Activated CD4-positive, alpha-beta T cell treated with anti-CD3 and anti-CD28 coated beads, Interleukin-10, Interleukin-2, amounts not matched to agents 100 ng/mL and 50 ng/mL, durations not matched to agents 16 hours and 8 hours (primary cell): ENCODE measurements around the gene C19orf38.

Source experiments
- DNase-seq: peaks from one replicate; pipeline ENCODE4 v3.0.0-alpha.2; 2020

The C19orf38 gene

DNA sequence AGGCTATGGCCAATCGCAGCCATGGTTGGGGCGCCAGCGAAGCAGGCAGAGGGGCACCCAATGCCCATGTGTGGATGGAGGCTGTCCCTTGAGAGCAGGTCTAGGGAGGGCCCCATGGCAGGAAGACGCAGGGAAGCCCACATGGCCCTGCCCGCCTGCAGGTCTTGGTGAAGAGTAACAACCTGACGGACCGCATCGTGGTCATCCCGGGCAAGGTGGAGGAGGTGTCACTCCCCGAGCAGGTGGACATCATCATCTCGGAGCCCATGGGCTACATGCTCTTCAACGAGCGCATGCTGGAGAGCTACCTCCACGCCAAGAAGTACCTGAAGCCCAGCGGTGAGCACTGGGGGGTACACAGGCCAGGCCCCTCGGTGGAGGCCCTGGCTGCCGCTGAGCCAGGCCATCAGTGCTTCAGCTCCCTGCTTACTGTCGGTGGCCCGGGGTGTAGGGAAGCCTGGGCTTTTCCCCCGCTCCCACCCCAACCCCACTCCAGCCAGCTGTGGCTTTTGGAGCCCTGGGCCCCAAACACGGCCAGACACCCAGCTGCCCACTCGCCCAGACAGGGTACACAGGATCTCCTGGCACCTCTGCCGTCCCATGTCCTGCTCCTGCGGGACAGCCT, 65.6 kb downstream of the C19orf38 start:
- no peak for DNase-seq

DNA sequence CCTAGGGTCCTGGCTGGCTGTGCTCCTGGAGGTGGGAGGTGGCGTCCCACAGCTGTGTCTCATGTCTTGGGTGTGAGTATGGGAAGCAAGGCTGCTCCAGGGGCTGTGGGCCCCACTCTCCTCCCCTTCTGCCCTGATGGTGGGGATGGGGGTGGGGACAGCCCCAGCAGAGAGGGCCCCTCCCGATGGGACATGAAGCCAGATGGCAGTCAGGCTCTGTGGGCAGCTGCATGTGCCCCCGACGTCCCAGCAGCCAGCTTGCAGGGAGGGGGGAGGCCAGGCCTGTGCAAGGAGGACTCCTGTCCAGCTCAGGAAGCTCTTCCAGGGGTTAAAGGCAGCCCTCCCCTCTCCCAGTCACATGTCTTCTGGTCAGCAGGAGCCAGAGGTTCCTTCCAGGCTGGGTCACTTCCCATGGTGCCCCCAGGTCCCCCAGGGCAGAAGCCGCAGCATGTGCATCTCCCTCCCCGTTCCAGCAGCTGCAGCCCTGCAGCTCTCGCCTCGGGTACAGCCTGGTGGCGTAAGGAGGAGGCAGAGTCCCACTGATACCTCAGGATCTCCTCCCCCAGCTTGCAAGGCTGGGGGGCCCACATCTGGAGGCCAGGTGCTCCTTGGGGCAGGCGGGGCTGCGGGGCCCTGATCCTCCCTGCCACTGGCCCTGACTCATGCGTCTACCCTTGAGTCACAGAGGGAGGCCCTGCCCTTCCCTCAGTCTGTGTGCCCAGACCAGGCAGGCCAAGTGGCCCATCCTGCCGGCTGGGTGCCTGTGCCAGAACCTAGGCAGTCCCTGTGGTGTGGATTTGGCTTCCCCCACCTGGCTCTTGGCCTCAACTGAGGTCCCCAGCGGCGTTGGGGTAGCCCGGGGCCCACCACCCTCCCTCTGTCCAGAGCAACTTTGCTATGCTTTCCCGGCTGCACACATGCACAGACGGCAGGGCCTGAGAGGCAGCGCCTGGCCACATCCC, 67.2 kb downstream of the C19orf38 start:
- DNase-seq, result no peak

DNA sequence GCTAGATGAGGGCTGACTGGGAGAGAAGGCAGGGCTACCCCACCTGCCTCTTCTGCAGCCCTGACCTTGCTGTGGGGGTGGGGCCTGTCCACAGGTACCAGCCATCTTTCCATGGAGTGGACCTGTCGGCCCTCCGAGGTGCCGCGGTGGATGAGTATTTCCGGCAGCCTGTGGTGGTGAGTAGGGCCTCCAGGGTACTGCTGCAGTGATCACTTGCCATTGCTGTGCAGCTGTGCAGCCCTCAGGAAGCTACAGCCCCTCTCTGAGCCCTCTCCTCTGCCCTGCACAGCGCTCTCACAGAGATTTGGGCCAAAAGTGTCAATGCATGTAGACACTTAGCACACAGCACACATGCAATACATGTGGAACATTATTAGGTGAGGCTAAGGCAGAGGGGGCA, 68.4 kb downstream of the C19orf38 start:
- DNase-seq, result no peak

DNA sequence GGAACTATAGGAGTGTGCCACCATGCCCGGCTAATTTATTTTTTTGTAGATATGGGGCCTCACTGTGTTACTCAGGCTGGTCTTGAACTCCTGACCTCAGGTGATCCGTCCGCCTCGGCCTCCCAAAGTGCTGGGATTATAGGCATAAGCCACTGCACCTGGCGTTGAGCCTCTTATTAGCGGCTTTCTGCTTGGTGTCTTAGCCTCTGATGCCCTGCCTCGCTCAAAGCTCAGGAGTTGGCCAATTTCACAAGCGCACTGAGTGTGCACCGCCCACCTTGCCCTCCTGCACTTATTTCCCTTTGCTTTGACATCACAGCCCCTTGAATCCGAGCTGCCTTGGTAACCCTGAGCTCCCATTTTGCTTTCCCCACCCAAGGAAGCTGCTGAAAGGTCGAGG, 70.1 kb downstream of the C19orf38 start:
- DNase-seq, result no peak
